Suprapubic skin (tissue), 3 donors: ENCODE results near the gene CASP1.

ENCODE experiments used
- POLR2A ChIP-seq, 2 donors: fragments of 450-650 bp; IDR thresholded peaks; one replicate each; pipeline ENCODE4 v1.6.1; 2017; ENCODE audit warnings: antibody characterized with exemption in 2 of 2, mild to moderate bottlenecking in 2 of 2, moderate library complexity in 2 of 2
- TF ChIP-seq, protein P1 (sequence below), 2 donors: fragments of 200-600 bp in 1 of 2; fragments of 450-650 bp in 1 of 2; sonication (generic) in 1 of 2; IDR thresholded peaks; one replicate each; pipeline ENCODE4 v1.5.1; 2016 to 2019; ENCODE audit warnings: antibody characterized with exemption in 2 of 2, mild to moderate bottlenecking in 1 of 2, moderate library complexity in 1 of 2

DNA sequence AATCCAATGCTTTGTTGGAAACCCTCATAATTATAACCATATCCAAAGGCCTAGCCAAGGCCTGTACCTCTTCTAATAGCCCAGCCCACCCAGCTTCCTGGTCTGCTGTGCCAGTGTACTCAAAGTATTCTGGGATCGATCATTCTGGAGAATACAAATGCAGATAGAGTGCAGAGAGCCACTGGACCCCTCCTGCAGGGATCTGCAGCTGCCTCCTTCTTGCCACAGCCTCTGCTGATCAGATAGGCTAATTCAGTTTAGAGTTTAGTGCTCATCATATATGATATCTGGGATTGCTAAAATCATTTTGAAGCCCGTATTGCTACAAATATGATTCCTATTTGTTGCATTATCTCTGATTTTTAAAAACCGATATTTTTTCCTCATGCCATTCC is 29.5 kb downstream of the CASP1 start:
- TF ChIP-seq, protein P1, sequence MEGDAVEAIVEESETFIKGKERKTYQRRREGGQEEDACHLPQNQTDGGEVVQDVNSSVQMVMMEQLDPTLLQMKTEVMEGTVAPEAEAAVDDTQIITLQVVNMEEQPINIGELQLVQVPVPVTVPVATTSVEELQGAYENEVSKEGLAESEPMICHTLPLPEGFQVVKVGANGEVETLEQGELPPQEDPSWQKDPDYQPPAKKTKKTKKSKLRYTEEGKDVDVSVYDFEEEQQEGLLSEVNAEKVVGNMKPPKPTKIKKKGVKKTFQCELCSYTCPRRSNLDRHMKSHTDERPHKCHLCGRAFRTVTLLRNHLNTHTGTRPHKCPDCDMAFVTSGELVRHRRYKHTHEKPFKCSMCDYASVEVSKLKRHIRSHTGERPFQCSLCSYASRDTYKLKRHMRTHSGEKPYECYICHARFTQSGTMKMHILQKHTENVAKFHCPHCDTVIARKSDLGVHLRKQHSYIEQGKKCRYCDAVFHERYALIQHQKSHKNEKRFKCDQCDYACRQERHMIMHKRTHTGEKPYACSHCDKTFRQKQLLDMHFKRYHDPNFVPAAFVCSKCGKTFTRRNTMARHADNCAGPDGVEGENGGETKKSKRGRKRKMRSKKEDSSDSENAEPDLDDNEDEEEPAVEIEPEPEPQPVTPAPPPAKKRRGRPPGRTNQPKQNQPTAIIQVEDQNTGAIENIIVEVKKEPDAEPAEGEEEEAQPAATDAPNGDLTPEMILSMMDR (IDR thresholded peaks at IDR 0.05) = no peak
- TF ChIP-seq POLR2A (IDR thresholded peaks at IDR 0.05) = no peak
